GM12873 (cell line): ENCODE results near the gene CD300LD.

ENCODE experiments used
- TF ChIP-seq, protein P1 (sequence below): IDR thresholded peaks from 2 replicates; pipeline ENCODE4 v1.5.1; 2012; ENCODE audit warnings: low read depth, mild to moderate bottlenecking, moderate library complexity, low read length, control low read depth; ENCODE audit not compliant: insufficient read depth; ENCODE audit errors: missing control alignments

Gene CD300LD

DNA sequence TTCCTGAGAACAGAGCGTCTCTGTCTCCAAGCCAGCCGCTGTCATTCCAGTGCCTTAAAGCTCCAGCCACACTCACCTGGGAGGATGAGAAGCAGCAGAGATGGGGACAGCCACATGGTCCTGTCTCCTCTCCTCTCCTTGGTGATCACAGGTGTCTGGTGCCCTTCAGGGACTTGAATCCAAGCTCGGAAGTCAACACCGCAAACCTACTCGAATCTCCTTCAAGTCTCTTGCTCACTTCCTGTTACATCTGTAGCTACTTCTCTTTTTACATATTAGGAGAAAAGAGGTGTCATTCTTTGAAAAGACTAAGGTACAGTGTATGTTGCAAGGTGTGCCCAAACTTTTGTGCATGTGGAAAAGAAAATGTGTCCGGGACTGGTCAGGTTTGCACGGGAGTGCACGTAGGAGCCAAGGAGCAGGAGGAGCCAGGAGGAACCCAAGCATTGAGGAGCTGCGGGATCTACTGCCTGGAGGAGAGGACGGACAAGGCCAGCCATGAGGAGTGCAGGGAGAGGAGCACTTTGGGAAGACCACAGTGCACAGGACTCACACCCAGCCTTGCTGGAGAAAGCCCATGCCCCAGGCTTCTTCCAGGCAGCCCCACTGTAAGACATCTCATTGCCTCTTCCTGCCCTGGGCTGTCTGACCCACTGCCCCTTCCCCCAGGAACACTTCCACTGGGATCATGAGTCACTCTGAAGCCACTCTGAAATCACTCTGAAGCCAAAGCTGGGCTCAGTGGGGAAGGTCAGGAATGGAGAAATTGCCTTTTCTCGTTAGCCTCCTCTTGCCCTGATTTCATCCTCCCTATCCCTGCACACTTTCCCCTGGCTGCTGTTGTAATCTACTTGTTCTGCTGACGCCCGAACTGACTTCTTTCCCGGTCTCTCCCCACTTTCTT, at the start of gene CD300LD:
TSS of gene CD300LD (minus strand) at position 197 of the 904 bp plus-strand sequence. CDS start at position 116, 81 bp downstream.
- TF ChIP-seq, protein P1, sequence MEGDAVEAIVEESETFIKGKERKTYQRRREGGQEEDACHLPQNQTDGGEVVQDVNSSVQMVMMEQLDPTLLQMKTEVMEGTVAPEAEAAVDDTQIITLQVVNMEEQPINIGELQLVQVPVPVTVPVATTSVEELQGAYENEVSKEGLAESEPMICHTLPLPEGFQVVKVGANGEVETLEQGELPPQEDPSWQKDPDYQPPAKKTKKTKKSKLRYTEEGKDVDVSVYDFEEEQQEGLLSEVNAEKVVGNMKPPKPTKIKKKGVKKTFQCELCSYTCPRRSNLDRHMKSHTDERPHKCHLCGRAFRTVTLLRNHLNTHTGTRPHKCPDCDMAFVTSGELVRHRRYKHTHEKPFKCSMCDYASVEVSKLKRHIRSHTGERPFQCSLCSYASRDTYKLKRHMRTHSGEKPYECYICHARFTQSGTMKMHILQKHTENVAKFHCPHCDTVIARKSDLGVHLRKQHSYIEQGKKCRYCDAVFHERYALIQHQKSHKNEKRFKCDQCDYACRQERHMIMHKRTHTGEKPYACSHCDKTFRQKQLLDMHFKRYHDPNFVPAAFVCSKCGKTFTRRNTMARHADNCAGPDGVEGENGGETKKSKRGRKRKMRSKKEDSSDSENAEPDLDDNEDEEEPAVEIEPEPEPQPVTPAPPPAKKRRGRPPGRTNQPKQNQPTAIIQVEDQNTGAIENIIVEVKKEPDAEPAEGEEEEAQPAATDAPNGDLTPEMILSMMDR = no peak

DNA sequence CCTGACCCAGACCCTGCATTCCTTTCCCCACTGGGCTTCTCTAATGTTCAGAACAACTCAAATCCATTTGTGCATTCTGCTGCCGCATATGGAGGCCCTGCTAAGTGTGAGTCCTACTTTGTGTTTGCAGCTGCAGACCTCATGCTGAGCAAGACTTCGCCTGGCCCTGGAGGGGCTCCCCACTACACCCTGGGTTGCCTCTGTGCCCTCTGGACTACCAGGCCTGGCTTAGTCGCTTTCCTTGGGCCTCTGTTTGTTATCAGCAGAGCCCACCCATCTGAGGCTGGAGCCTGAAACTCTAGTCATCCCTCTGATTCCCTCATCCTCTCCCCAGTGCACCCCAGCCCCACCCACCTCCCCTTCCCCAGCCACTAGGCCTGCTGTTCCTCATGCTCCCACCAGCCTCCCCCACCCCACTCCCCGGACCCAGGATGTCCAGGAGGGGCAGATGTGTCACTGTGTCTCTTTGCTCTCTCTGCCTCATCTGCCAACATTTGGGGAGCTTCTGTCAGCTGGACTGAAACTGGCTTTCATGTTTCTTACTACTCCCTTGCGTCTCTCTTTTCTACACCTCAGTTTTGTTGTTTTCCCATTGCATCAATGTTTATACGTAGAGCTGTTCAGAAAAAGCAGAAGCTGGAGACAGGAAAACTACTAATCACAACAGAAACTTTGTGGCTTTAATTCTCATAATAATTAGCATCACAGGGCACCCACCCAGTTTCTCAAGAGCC, 49.3 kb upstream of the CD300LD start:
- TF ChIP-seq, protein P1 = no peak

DNA sequence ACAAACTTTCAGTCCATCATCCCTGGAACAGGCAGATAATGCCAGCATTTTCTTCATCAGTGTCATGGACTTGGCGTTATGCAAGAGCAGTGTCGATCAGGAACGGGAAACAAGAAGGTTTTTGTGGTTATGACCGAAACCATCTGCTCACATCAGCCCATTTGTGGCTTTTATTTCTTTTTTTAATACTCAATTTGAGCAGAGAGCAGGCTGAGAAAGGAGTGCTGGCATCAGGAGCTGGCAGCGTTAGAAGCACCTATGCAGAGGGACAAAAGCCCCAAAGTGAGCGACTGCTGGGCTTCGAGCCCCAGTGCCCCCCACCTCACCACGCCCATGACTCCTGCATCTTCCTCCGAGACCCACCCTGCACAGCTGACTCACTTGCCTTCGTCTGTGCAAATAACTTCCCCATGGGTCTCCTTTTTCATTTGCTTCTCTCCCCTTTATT, 47.6 kb upstream of the CD300LD start:
- TF ChIP-seq, protein P1 = no peak

DNA sequence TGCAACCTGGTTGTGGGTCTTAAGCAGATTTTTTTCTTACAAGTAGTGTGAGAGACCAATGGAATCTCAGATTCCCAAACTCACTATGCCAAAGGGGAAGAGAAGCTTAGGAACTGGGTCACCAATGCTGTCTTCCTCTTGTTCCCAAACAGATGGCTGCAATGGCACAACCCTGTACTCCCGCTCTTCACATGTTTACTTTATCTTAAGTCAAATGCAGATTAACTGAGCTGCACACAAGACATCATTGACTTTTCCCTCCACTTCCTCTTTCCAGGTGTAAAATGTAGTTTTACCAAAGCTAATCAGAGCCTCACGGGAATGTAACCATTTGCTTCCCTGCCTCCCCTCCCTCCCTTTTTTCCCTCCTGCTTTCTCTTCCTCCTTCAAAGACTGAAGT, 45.8 kb upstream of the CD300LD start:
- TF ChIP-seq, protein P1 = no peak

DNA sequence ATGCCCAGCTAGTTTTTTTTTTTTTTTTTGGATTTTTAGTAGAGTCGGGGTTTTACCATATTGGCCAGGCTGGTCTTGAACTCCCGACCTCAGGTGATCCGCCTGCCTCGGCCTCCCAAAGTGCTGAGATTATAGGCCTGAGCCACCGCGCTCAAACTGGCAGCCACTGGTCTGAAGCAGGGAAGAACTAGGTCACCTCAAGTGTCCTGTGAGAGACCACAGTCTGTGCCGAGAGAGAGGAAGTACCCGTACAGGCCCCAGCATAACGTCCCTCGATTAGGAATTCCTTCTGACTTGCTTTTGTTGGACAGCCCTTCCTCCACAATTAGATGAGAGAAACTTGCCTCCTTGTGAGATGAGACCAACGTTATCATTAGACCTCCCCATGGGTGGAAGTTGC, 45.2 kb upstream of the CD300LD start:
- TF ChIP-seq, protein P1 = no peak

DNA sequence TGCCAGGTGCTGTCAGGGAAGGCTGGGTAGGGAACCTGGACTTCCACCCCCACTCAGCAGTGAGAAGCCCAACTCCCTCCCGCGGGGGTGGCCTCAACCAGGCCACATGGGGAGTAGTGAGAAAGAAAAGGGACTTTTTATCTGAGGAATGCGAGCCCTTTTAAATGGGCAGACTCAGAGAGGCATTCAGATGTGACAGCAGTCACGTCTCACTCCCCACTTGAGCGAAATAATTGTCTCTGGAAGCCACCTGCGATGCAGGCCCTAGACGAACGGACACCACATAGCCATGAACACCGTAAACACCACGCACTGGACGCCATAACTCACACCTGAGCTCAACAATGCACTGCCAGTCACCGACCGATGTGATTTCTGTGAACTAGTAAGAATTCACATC, 43.3 kb upstream of the CD300LD start:
- TF ChIP-seq, protein P1 = no peak

DNA sequence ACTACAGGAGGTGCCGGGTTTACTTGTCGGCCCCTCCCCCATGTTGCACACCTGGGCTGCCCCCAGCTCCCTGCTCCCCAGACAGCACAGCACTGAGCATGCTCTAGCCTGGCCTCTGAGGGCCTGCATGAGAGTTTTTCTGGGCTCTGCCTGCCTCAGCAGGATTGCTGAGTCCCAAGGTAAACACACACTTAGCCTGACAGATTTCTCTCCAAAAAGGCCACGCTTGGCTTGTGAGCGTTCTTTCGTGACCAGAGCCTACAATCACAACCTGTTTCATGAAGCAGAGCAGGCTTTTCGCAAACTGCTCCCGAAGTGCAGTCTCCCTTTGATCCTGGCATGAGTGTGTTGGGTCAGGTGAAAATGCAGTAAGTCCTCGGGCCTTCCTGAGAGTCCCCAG, 41.2 kb upstream of the CD300LD start:
- TF ChIP-seq, protein P1 = no peak
